Mesenchymal stem cell (in vitro differentiated cells and primary cell): ENCODE data around the gene HS2ST1.

Experiments used
- DNase-seq: peaks from one replicate; pipeline ENCODE4 v3.0.0-alpha.2; 2013
- H2AFZ ChIP-seq: one replicate; pipeline ENCODE4 v1.6.1; 2013; ENCODE audit warnings: low read depth, mild to moderate bottlenecking, control low read depth, inconsistent platforms, low read length, moderate library complexity
- H2AK5ac ChIP-seq: 2 replicates; pipeline ENCODE4 v1.6.1; 2013; ENCODE audit warnings: low read length, moderate library complexity, mild to moderate bottlenecking, inconsistent platforms; ENCODE audit not compliant: severe bottlenecking
- H2BK120ac ChIP-seq: one replicate; pipeline ENCODE4 v1.6.1; 2013; ENCODE audit warnings: low read depth, mild to moderate bottlenecking, inconsistent platforms, low read length, moderate library complexity
- H2BK12ac ChIP-seq, 2 experiments: one replicate each; pipeline ENCODE4 v1.6.1; 2013; ENCODE audit warnings: inconsistent platforms in 2 of 2, low read length in 2 of 2, mild to moderate bottlenecking in 2 of 2, moderate library complexity in 2 of 2, control low read depth in 1 of 2
- H2BK15ac ChIP-seq: one replicate; pipeline ENCODE4 v1.6.1; 2013; ENCODE audit warnings: mild to moderate bottlenecking, low read depth, inconsistent platforms; ENCODE audit not compliant: poor library complexity, severe bottlenecking
- H2BK5ac ChIP-seq: 2 replicates; pipeline ENCODE4 v1.6.1; 2013; ENCODE audit warnings: low read depth, mild to moderate bottlenecking, low read length, control low read depth, inconsistent platforms; ENCODE audit not compliant: poor library complexity, severe bottlenecking
- H3K14ac ChIP-seq, 2 experiments: one replicate each; pipeline ENCODE4 v1.6.1; 2013; ENCODE audit warnings: inconsistent platforms in 2 of 2, low read length in 2 of 2, control low read depth in 1 of 2, mild to moderate bottlenecking in 1 of 2, moderate library complexity in 1 of 2
- H3K18ac ChIP-seq, 2 experiments: one replicate each; pipeline ENCODE4 v1.6.1; 2013; ENCODE audit warnings: inconsistent platforms in 2 of 2, low read length in 2 of 2, control low read depth in 1 of 2, low read depth in 1 of 2, mild to moderate bottlenecking in 1 of 2
- H3K23ac ChIP-seq, 2 experiments: one replicate each; pipeline ENCODE4 v1.6.1; 2013; ENCODE audit warnings: inconsistent platforms in 2 of 2, low read length in 2 of 2, mild to moderate bottlenecking in 2 of 2, moderate library complexity in 2 of 2, control low read depth in 1 of 2
- H3K27ac ChIP-seq: 2 replicates; pipeline ENCODE4 v1.5.1; 2013; ENCODE audit warnings: mild to moderate bottlenecking, moderate library complexity, low read length, control low read depth, inconsistent platforms; ENCODE audit not compliant: poor library complexity, severe bottlenecking
- H3K27me3 ChIP-seq, 2 experiments: 2 replicates each; pipeline versions ENCODE4 v1.6.1 to v1.7.0; 2013; ENCODE audit warnings: low read length in 2 of 2, mild to moderate bottlenecking in 2 of 2, moderate library complexity in 2 of 2, control low read depth in 1 of 2, inconsistent platforms in 1 of 2; ENCODE audit not compliant: control insufficient read depth in 1 of 2, insufficient read depth in 1 of 2
- H3K36me3 ChIP-seq, 2 experiments: 2 replicates each; pipeline versions ENCODE4 v1.6.1 to v1.7.0; 2013; ENCODE audit warnings: low read length in 2 of 2, control low read depth in 1 of 2, inconsistent platforms in 1 of 2, low read depth in 1 of 2, mild to moderate bottlenecking in 1 of 2; ENCODE audit not compliant: insufficient read depth in 2 of 2, control insufficient read depth in 1 of 2
- H3K4ac ChIP-seq, 2 experiments: one replicate each; pipeline ENCODE4 v1.6.1; 2013; ENCODE audit warnings: inconsistent platforms in 2 of 2, low read length in 2 of 2, mild to moderate bottlenecking in 2 of 2, moderate library complexity in 2 of 2, control low read depth in 1 of 2, low read depth in 1 of 2
- H3K4me1 ChIP-seq: 2 replicates; pipeline ENCODE4 v1.6.1; 2013; ENCODE audit warnings: low read depth, low read length, control low read depth; ENCODE audit not compliant: control insufficient read depth, insufficient read depth
- H3K4me2 ChIP-seq: 2 replicates; pipeline ENCODE4 v1.6.1; 2013; ENCODE audit warnings: low read length, mild to moderate bottlenecking, inconsistent platforms; ENCODE audit not compliant: poor library complexity, severe bottlenecking
- H3K4me3 ChIP-seq, 2 experiments: 2 replicates each; pipeline versions ENCODE4 v1.5.1 to v1.7.0; 2013; ENCODE audit warnings: low read length in 2 of 2, mild to moderate bottlenecking in 2 of 2, control low read depth in 1 of 2, low read depth in 1 of 2; ENCODE audit not compliant: insufficient read depth in 1 of 2
- H3K79me1 ChIP-seq: replicated peaks from 2 replicates; pipeline ENCODE4 v1.6.1; 2013; ENCODE audit warnings: mild to moderate bottlenecking, control low read depth, low read length, inconsistent platforms; ENCODE audit not compliant: poor library complexity, severe bottlenecking
- H3K9ac ChIP-seq: 2 replicates; pipeline ENCODE4 v1.7.0; 2013; ENCODE audit warnings: mild to moderate bottlenecking, low read length, moderate library complexity
- H3K9me3 ChIP-seq: 2 replicates; pipeline ENCODE4 v1.7.0; 2013; ENCODE audit warnings: mild to moderate bottlenecking, low read length; ENCODE audit not compliant: control insufficient read depth
- H4K8ac ChIP-seq: one replicate; pipeline ENCODE4 v1.6.1; 2013; ENCODE audit warnings: inconsistent platforms, mild to moderate bottlenecking, low read length, moderate library complexity
- H4K91ac ChIP-seq: one replicate; pipeline ENCODE4 v1.6.1; 2013; ENCODE audit warnings: mild to moderate bottlenecking, low read length, inconsistent platforms
- WGBS: methylation state at CpG from one replicate; pipeline ENCODE4 v1.1.7; 2013; ENCODE audit warnings: mixed read lengths; 5-methylcytosine and 5-hydroxymethylcytosine counted together

HS2ST1 gene

GRCh38 chr1:87154384-87154783 lies 239.9 kb downstream of the HS2ST1 start:
- Histone ChIP-seq H3K18ac (no peak overlapping the region), H4K8ac (no peak overlapping the region), H3K4ac (no peak overlapping the region), H2BK5ac (no peak overlapping the region), H3K4me1 (peaks cover 8% of the 10 kb centered on the region), H3K4me2 (no peak overlapping the region), H3K14ac (no peak overlapping the region), H2BK12ac (no peak overlapping the region), H3K36me3 (no peaks in the 10 kb centered on the region), H4K91ac (no peak overlapping the region), H3K27me3 (peaks cover 0 to 3% of the 10 kb centered on the region in 2 experiments), H3K9ac (no peak overlapping the region), H2BK120ac (no peak overlapping the region), H2BK15ac (no peak overlapping the region), H3K27ac (no peak overlapping the region), H3K9me3 (no peaks in the 10 kb centered on the region), H3K4me3 (no peak overlapping the region), H3K79me1 (no peaks in the 10 kb centered on the region), H2AFZ (no peak overlapping the region), H2AK5ac (no peak overlapping the region), H3K23ac (no peak overlapping the region)
- DNase-seq, result no peak
- 98% methylated on average over 9 of the region's 9 CpGs for WGBS

GRCh38 chr1:87155170-87155569 lies 240.7 kb downstream of the HS2ST1 start:
- Histone ChIP-seq H2BK5ac (no peak overlapping the region), H2BK12ac (no peak overlapping the region), H3K27ac (no peak overlapping the region), H3K14ac (no peak overlapping the region), H2BK15ac (no peak overlapping the region), H3K27me3 (peaks cover 0 to 3% of the 10 kb centered on the region in 2 experiments), H3K4ac (no peak overlapping the region), H2AK5ac (no peak overlapping the region), H4K91ac (no peak overlapping the region), H3K18ac (no peak overlapping the region), H4K8ac (no peak overlapping the region), H3K4me3 (no peak overlapping the region), H3K23ac (no peak overlapping the region), H3K79me1 (no peaks in the 10 kb centered on the region), H2AFZ (peak overlapping the region; percentile 29), H2BK120ac (no peak overlapping the region), H3K36me3 (no peaks in the 10 kb centered on the region), H3K4me1 (peaks cover 7% of the 10 kb centered on the region), H3K9me3 (no peaks in the 10 kb centered on the region), H3K9ac (no peak overlapping the region), H3K4me2 (no peak overlapping the region)
- no peak for DNase-seq
- WGBS, result 61% methylated on average over 5 of the region's 6 CpGs

GRCh38 chr1:87155648-87156047 lies 241.2 kb downstream of the HS2ST1 start:
- Histone ChIP-seq H3K9ac (no peak overlapping the region), H3K36me3 (no peaks in the 10 kb centered on the region), H3K4ac (no peak overlapping the region), H3K27me3 (peaks cover 0 to 3% of the 10 kb centered on the region in 2 experiments), H4K8ac (no peak overlapping the region), H3K9me3 (no peaks in the 10 kb centered on the region), H3K79me1 (no peaks in the 10 kb centered on the region), H3K4me3 (no peak overlapping the region), H3K23ac (no peak overlapping the region), H2AFZ (no peak overlapping the region), H2BK5ac (no peak overlapping the region), H2BK12ac (no peak overlapping the region), H3K4me2 (no peak overlapping the region), H2AK5ac (no peak overlapping the region), H3K4me1 (peaks cover 7% of the 10 kb centered on the region), H3K27ac (no peak overlapping the region), H2BK15ac (no peak overlapping the region), H4K91ac (no peak overlapping the region), H2BK120ac (no peak overlapping the region), H3K14ac (no peak overlapping the region), H3K18ac (no peak overlapping the region)
- 89% methylated on average over 8 of the region's 9 CpGs for WGBS
- DNase-seq, result no peak

GRCh38 chr1:87156124-87156523 lies 241.7 kb downstream of the HS2ST1 start:
- Histone ChIP-seq H3K27me3 (peaks cover 0 to 5% of the 10 kb centered on the region in 2 experiments), H3K4me1 (peaks cover 7% of the 10 kb centered on the region), H3K27ac (no peak overlapping the region), H2BK15ac (no peak overlapping the region), H3K18ac (no peak overlapping the region), H3K14ac (no peak overlapping the region), H4K8ac (no peak overlapping the region), H2AFZ (no peak overlapping the region), H3K23ac (no peak overlapping the region), H3K9me3 (no peaks in the 10 kb centered on the region), H3K79me1 (no peaks in the 10 kb centered on the region), H2BK120ac (no peak overlapping the region), H3K4ac (no peak overlapping the region), H2BK5ac (no peak overlapping the region), H3K9ac (no peak overlapping the region), H2BK12ac (no peak overlapping the region), H2AK5ac (no peak overlapping the region), H3K36me3 (no peaks in the 10 kb centered on the region), H3K4me3 (no peak overlapping the region), H3K4me2 (no peak overlapping the region), H4K91ac (no peak overlapping the region)
- DNase-seq, result no peak
- WGBS, result 89% methylated on average over 6 of the region's 6 CpGs
